GM12878 (cell line): ENCODE data around the gene MAP6D1. TPM values are rescaled to one million over a fixed set of nuclear protein-coding genes. Genes with fewer than 3 reads are reported as not detected.

Experiments used
- ATAC-seq: fragments of 200-7000 bp; cut with Tn5 transposase; 3 replicates; pipeline ENCODE4 v1.9.1; 2020; ENCODE audit warnings: mild to moderate bottlenecking, moderate library complexity
- BruUV-seq: library from RNA; stranded (reverse); fragments of 400-500 nt; replicated peaks from 2 replicates; lab custom pipeline; 2021; lab: Mats Ljungman, UMichigan
- CTCF ChIA-PET: fragments of 300-600 bp; sonication (Branson Sonifier 250); formaldehyde crosslinking; extraction: SDS; loops from one replicate; lab custom pipeline; 2021; ENCODE audit warnings: inconsistent platforms; lab: Yijun Ruan, JAX
- POLR2A ChIA-PET: fragments of 350-600 bp; formaldehyde crosslinking; extraction: SDS; loops from one replicate; lab custom pipeline; 2021; ENCODE audit warnings: inconsistent platforms; lab: Charles Lee
- RAD21 ChIA-PET: fragments of 300-600 bp; sonication (Branson Sonifier 250); formaldehyde crosslinking; loops from one replicate; lab custom pipeline; 2023; ENCODE audit warnings: antibody characterized with exemption; ENCODE audit not compliant: unreplicated experiment; lab: Charles Lee
- SMC1A ChIA-PET: fragments of 300-600 bp; sonication (Branson Sonifier 250); formaldehyde crosslinking; loops from one replicate; lab custom pipeline; 2023; ENCODE audit not compliant: unreplicated experiment, uncharacterized antibody; lab: Charles Lee
- DNase-seq: peaks from one replicate; pipeline ENCODE4 v3.0.0-alpha.2; 2011; ENCODE audit warnings: low read depth, low spot score
- FAIRE-seq: peaks from 3 replicates; lab custom pipeline; 2011; peaks lifted over from hg19 to GRCh38; lab: Jason Lieb, UNC
- H2AFZ ChIP-seq: 2 replicates; pipeline ENCODE4 v1.6.0; 2011; ENCODE audit warnings: low read depth, low read length, control low read depth; ENCODE audit not compliant: control insufficient read depth
- H3K27ac ChIP-seq: 2 replicates; pipeline ENCODE4 v1.5.1; 2011; ENCODE audit warnings: control low read depth; ENCODE audit not compliant: control insufficient read depth, insufficient read depth
- H3K27me3 ChIP-seq, 2 experiments: replicated peaks in 1 of 2; 2 replicates each; pipeline versions ENCODE4 v1.6.0 to v1.6.1; 2011; ENCODE audit warnings: low read length in 1 of 2; ENCODE audit not compliant: control insufficient read depth in 2 of 2, insufficient read depth in 2 of 2
- H3K36me3 ChIP-seq, 2 experiments: 2 replicates each; pipeline ENCODE4 v1.5.1; 2011; ENCODE audit warnings: low read length in 1 of 2; ENCODE audit not compliant: control insufficient read depth in 2 of 2, insufficient read depth in 2 of 2
- H3K4me1 ChIP-seq: 2 replicates; pipeline ENCODE4 v1.6.1; 2011; ENCODE audit warnings: mild to moderate bottlenecking, low read length, moderate library complexity, mixed read lengths; ENCODE audit not compliant: control insufficient read depth, insufficient read depth
- H3K4me2 ChIP-seq: 2 replicates; pipeline ENCODE4 v1.6.0; 2011; ENCODE audit warnings: control low read depth; ENCODE audit not compliant: control insufficient read depth, insufficient read depth
- H3K4me3 ChIP-seq: fragments of 200-600 bp; sonication (generic); 2 replicates; pipeline ENCODE4 v1.5.1; 2016
- H3K79me2 ChIP-seq: 2 replicates; pipeline ENCODE4 v1.6.0; 2011; ENCODE audit warnings: low read length; ENCODE audit not compliant: control insufficient read depth, insufficient read depth
- H3K9ac ChIP-seq: 2 replicates; pipeline ENCODE4 v1.8.0; 2011; ENCODE audit warnings: low read length, control low read depth, mixed read lengths; ENCODE audit not compliant: control insufficient read depth, insufficient read depth
- H3K9me3 ChIP-seq: replicated peaks from 3 replicates; pipeline ENCODE4 v1.5.1; 2011; ENCODE audit warnings: mild to moderate bottlenecking, low read length; ENCODE audit not compliant: control insufficient read depth, insufficient read depth
- H4K20me1 ChIP-seq: 2 replicates; pipeline ENCODE4 v1.6.0; 2011; ENCODE audit not compliant: control insufficient read depth, insufficient read depth
- CBX5 ChIP-seq: sonication (generic); IDR thresholded peaks from 2 replicates; pipeline ENCODE4 v1.6.1; 2016; ENCODE audit warnings: low read depth, moderate library complexity, mild to moderate bottlenecking, inconsistent platforms
- HSF1 ChIP-seq: fragments of 150-350 bp; IDR thresholded peaks from 2 replicates; pipeline ENCODE4 v1.6.1; 2014; ENCODE audit warnings: mild to moderate bottlenecking, low read depth, low read length
- IRF3 ChIP-seq: fragments of 450-650 bp; IDR thresholded peaks from 2 replicates; pipeline ENCODE4 v1.6.1; 2014; ENCODE audit warnings: mild to moderate bottlenecking
- MLLT1 ChIP-seq: fragments of 450-650 bp; IDR thresholded peaks from 2 replicates; pipeline ENCODE4 v1.6.1; 2016; ENCODE audit warnings: mild to moderate bottlenecking
- WGBS: methylation state at CpG from one replicate; pipeline ENCODE4 v1.1.6; 2016; ENCODE audit warnings: low lambda C conversion rate; ENCODE audit not compliant: insufficient replicate concordance, insufficient coverage; ENCODE audit errors: missing lambda C conversion rate; 5-methylcytosine and 5-hydroxymethylcytosine counted together
- in situ Hi-C: fragments of 300-500 bp; cut with MboI; formaldehyde crosslinking; loops from 9 replicates; pipeline ENCODE4 v1.14.3; 2018; ENCODE audit warnings: mixed read lengths
- intact Hi-C: fragments of 100-400 bp; cut with micrococcal nuclease; formaldehyde crosslinking; loops from one replicate; pipeline ENCODE4 v1.14.2; 2022; ENCODE audit not compliant: unreplicated experiment
- polyA plus RNA-seq, 11 experiments: library from polyadenylated mRNA; depleted of rRNA in 4 of 11; unstranded in 6 of 11; stranded (reverse) in 5 of 11; fragments of >200 nt; fragmentation: Nextera tagmentation in 4 of 11; fragmentation: Illumina TruSeq in 1 of 11; extraction: Ambion mirVana in 4 of 11; extraction: Trizol in 1 of 11; gene quantifications; 1 replicate in 1 of 11; 2 replicates in 10 of 11; pipeline versions ENCODE4 v1.2.1 to v1.2.3, GENCODE V29; 2011 to 2016; ENCODE audit warnings: inconsistent platforms in 2 of 11, missing spikeins in 2 of 11, low read depth in 1 of 11
- total RNA-seq, 4 experiments: library from RNA; depleted of rRNA in 3 of 4; stranded (reverse); fragments of >200 nt in 3 of 4; fragmentation: Illumina TruSeq in 1 of 4; extraction: Trizol in 1 of 4; gene quantifications; 2 replicates each; pipeline versions ENCODE4 v1.2.1 to v1.2.3, GENCODE V29; 2013 to 2021

MAP6D1 gene
- total and polyA plus RNA-seq, 10 of the 15 experiments (the other 5 are each of a cell fraction or from before 2014, with no cell fraction given) = 0.50 to 2.2 (median 1.2) TPM; not detected in 3

GRCh38 chr3:183873914-183874313, 48.5 kb upstream of the MAP6D1 start:
- CTCF ChIA-PET = interaction anchor here (0.6 to 3.6 kb wide), 3 partner anchors 11 to 834 kb away, joined by 4 to 25 read pairs (median 8); partner anchors contain the start of gene PARL
- FAIRE-seq (no peak), ATAC-seq (no peak), DNase-seq (no peak)
- no peaks in the 10 kb centered on the region for H4K20me1 ChIP-seq
- peaks cover 27% of the 10 kb centered on the region for H3K79me2 ChIP-seq
- POLR2A ChIA-PET = interaction anchor here (0.6 kb wide), 1 partner anchor 49 kb away, joined by 5 read pairs; no protein-coding TSS in a partner anchor
- no peaks in the 10 kb centered on the region for H3K4me1 ChIP-seq
- in situ Hi-C loops (no loop called here), intact Hi-C loops (no loop called here)
- 100% methylated on average over 3 of the region's 3 CpGs for WGBS
- no peaks in the 10 kb centered on the region for H3K27me3 ChIP-seq
- BruUV-seq = no TSS peak
- H3K9ac ChIP-seq = no peak overlapping the region
- H3K36me3 ChIP-seq = peaks cover 0 to 3% of the 10 kb centered on the region in 2 experiments; a peak in 2 of 4 replicates
- H2AFZ ChIP-seq = no peak overlapping the region
- no peak overlapping the region for H3K27ac ChIP-seq
- SMC1A ChIA-PET = interaction anchor here (2.2 kb wide), 1 partner anchor 11 kb away, joined by 9 read pairs; the partner anchor contains the start of gene PARL
- RAD21 ChIA-PET = interaction anchor here (1.0 kb wide), 1 partner anchor 11 kb away, joined by 3 read pairs; the partner anchor contains the start of gene PARL
- TF ChIP-seq IRF3 (no peak), CBX5 (no peak), MLLT1 (no peak), HSF1 (no peak)
- H3K4me3 ChIP-seq = no peak overlapping the region
- no peak overlapping the region for H3K4me2 ChIP-seq
- no peaks in the 10 kb centered on the region for H3K9me3 ChIP-seq
